DMS 273 (cell line): ENCODE measurements around the gene KCNN3.

Experiments used
- DNase-seq: peaks from one replicate; lab custom pipeline; 2025; ENCODE audit not compliant: unreplicated experiment; lab: John Stamatoyannopoulos, UW

KCNN3 gene

GRCh38 chr1:154819628-154820590 lies 50.2 kb downstream of the KCNN3 start:
- DNase-seq, result peak; percentile 58

GRCh38 chr1:154818911-154819310 lies 51.2 kb downstream of the KCNN3 start:
- DNase-seq, result no peak

- no peak for DNase-seq
These were observed 53.1 kb downstream of the KCNN3 start for GRCh38 chr1:154816937-154817336.

GRCh38 chr1:154816369-154816768 lies 53.7 kb downstream of the KCNN3 start:
- no peak for DNase-seq

- DNase-seq, result no peak
These were observed 56.1 kb downstream of the KCNN3 start for GRCh38 chr1:154813846-154814505.

GRCh38 chr1:154813300-154813816 lies 56.7 kb downstream of the KCNN3 start:
- peak; percentile 75 for DNase-seq

- DNase-seq, result no peak
These were observed 57.2 kb downstream of the KCNN3 start for GRCh38 chr1:154812877-154813276.

GRCh38 chr1:154810571-154810970 lies 59.5 kb downstream of the KCNN3 start:
- no peak for DNase-seq

GRCh38 chr1:154809436-154810413 lies 60.4 kb downstream of the KCNN3 start:
- DNase-seq, result no peak

GRCh38 chr1:154808909-154809262 lies 61.2 kb downstream of the KCNN3 start:
- no peak for DNase-seq

- DNase-seq, result no peak
These were observed 61.7 kb downstream of the KCNN3 start for GRCh38 chr1:154808261-154808908.

GRCh38 chr1:154807048-154807591 lies 63.0 kb downstream of the KCNN3 start:
- no peak for DNase-seq

- no peak for DNase-seq
These were observed 63.7 kb downstream of the KCNN3 start for GRCh38 chr1:154806333-154806732.

- peak; percentile 21 for DNase-seq
These were observed 66.8 kb downstream of the KCNN3 start for GRCh38 chr1:154802982-154803920.

- no peak for DNase-seq
These were observed 67.6 kb downstream of the KCNN3 start for GRCh38 chr1:154802336-154802969.

GRCh38 chr1:154801234-154802011 lies 68.7 kb downstream of the KCNN3 start:
- DNase-seq, result no peak

GRCh38 chr1:154799188-154799587 lies 70.9 kb downstream of the KCNN3 start:
- DNase-seq, result no peak

- DNase-seq, result no peak
These were observed 71.4 kb downstream of the KCNN3 start for GRCh38 chr1:154798645-154799044.
